Subcutaneous abdominal adipose tissue (tissue), 5 donors: ENCODE data around the gene NUDT14.

ENCODE experiments used
- H3K27ac ChIP-seq: one replicate; pipeline ENCODE4 v1.7.0; 2013; ENCODE audit warnings: low read depth, mild to moderate bottlenecking, inconsistent platforms, low read length, moderate library complexity
- H3K27me3 ChIP-seq, 5 donors: one replicate each; pipeline ENCODE4 v1.7.0; 2013; ENCODE audit warnings: low read length in 5 of 5, inconsistent platforms in 1 of 5; ENCODE audit not compliant: control insufficient read depth in 5 of 5, insufficient read depth in 4 of 5
- H3K36me3 ChIP-seq, 5 donors: one replicate each; pipeline ENCODE4 v1.7.0; 2013; ENCODE audit warnings: low read length in 5 of 5; ENCODE audit not compliant: control insufficient read depth in 5 of 5, insufficient read depth in 5 of 5
- H3K4me1 ChIP-seq, 5 donors: one replicate each; pipeline ENCODE4 v1.7.0; 2013; ENCODE audit warnings: low read length in 5 of 5, mild to moderate bottlenecking in 3 of 5, moderate library complexity in 1 of 5; ENCODE audit not compliant: control insufficient read depth in 5 of 5, insufficient read depth in 5 of 5
- H3K4me3 ChIP-seq, 5 donors: one replicate each; pipeline ENCODE4 v1.7.0; 2013; ENCODE audit warnings: low read length in 5 of 5, low read depth in 1 of 5
- H3K9ac ChIP-seq, 5 donors: one replicate each; pipeline ENCODE4 v1.7.0; 2013; ENCODE audit warnings: low read length in 5 of 5, mild to moderate bottlenecking in 4 of 5, moderate library complexity in 3 of 5
- H3K9me3 ChIP-seq, 5 donors: one replicate each; pipeline ENCODE4 v1.7.0; 2013; ENCODE audit warnings: low read length in 5 of 5; ENCODE audit not compliant: control insufficient read depth in 5 of 5
- donor health status: healthy.
- donor health status: healthy.
- donor health status: healthy.
- donor health status: healthy.
- donor health status: healthy.

Gene NUDT14

GRCh38 chr14:105143451-105144025, 37.6 kb downstream of the NUDT14 start:
- no peaks in the 10 kb centered on the region for H3K27me3 ChIP-seq
- peaks cover 3 to 21% (median 20%) of the 10 kb centered on the region in 5 donors for H3K9me3 ChIP-seq
- H3K4me1 ChIP-seq = no peaks in the 10 kb centered on the region
- no peak overlapping the region for H3K27ac ChIP-seq
- no peak overlapping the region for H3K4me3 ChIP-seq
- peaks cover 0 to 75% (median 59%) of the 10 kb centered on the region in 5 donors for H3K36me3 ChIP-seq
- no peak overlapping the region for H3K9ac ChIP-seq

GRCh38 chr14:105142651-105143450, 38.3 kb downstream of the NUDT14 start:
- H3K27ac ChIP-seq = no peak overlapping the region
- no peak overlapping the region for H3K9ac ChIP-seq
- no peak overlapping the region for H3K4me3 ChIP-seq
- H3K27me3 ChIP-seq = peaks cover 0 to 2% (median 0%) of the 10 kb centered on the region in 5 donors
- peaks cover 0 to 69% (median 54%) of the 10 kb centered on the region in 5 donors for H3K36me3 ChIP-seq
- no peaks in the 10 kb centered on the region for H3K4me1 ChIP-seq
- H3K9me3 ChIP-seq = peaks cover 3 to 21% (median 20%) of the 10 kb centered on the region in 5 donors

GRCh38 chr14:105141486-105142281, 39.4 kb downstream of the NUDT14 start:
- no peaks in the 10 kb centered on the region for H3K4me1 ChIP-seq
- H3K27ac ChIP-seq = no peak overlapping the region

GRCh38 chr14:105141026-105141425, 40.1 kb downstream of the NUDT14 start:
- peaks cover 3 to 21% (median 20%) of the 10 kb centered on the region in 5 donors for H3K9me3 ChIP-seq
- peaks cover 0 to 4% (median 0%) of the 10 kb centered on the region in 5 donors for H3K27me3 ChIP-seq
- no peak overlapping the region for H3K27ac ChIP-seq
- H3K9ac ChIP-seq = no peak overlapping the region
- no peaks in the 10 kb centered on the region for H3K4me1 ChIP-seq
- H3K4me3 ChIP-seq = no peak overlapping the region
- H3K36me3 ChIP-seq = peaks cover 0 to 53% (median 40%) of the 10 kb centered on the region in 5 donors

More at GRCh38 chr14:105141486-105142281, 39.4 kb downstream of the NUDT14 start:
- H3K36me3 ChIP-seq = peaks cover 0 to 59% (median 46%) of the 10 kb centered on the region in 5 donors
- H3K9me3 ChIP-seq = peaks cover 3 to 21% (median 20%) of the 10 kb centered on the region in 5 donors
- H3K4me3 ChIP-seq = no peak overlapping the region
- no peak overlapping the region for H3K9ac ChIP-seq
- H3K27me3 ChIP-seq = peaks cover 0 to 4% (median 0%) of the 10 kb centered on the region in 5 donors

GRCh38 chr14:105140581-105140980, 40.5 kb downstream of the NUDT14 start:
- Histone ChIP-seq H3K36me3 (peaks cover 0 to 48% (median 35%) of the 10 kb centered on the region in 5 donors), H3K9me3 (peaks cover 3 to 21% (median 20%) of the 10 kb centered on the region in 5 donors), H3K4me3 (no peak overlapping the region), H3K27ac (no peak overlapping the region), H3K4me1 (no peaks in the 10 kb centered on the region), H3K9ac (no peak overlapping the region), H3K27me3 (peaks cover 0 to 4% (median 0%) of the 10 kb centered on the region in 5 donors)

- H3K9me3 ChIP-seq = peaks cover 3 to 21% (median 20%) of the 10 kb centered on the region in 5 donors
- H3K27me3 ChIP-seq = peaks cover 0 to 5% (median 0%) of the 10 kb centered on the region in 5 donors
- no peak overlapping the region for H3K9ac ChIP-seq
Measured at GRCh38 chr14:105139831-105140239, 41.3 kb downstream of the NUDT14 start.

GRCh38 chr14:105139212-105139825, 41.8 kb downstream of the NUDT14 start:
- Histone ChIP-seq H3K4me1 (no peaks in the 10 kb centered on the region), H3K4me3 (peak overlapping the region in 1 of 5 donors; percentile 1), H3K9me3 (peaks cover 3 to 21% (median 20%) of the 10 kb centered on the region in 5 donors), H3K36me3 (peaks cover 0 to 36% (median 23%) of the 10 kb centered on the region in 5 donors), H3K27me3 (peaks cover 0 to 8% (median 0%) of the 10 kb centered on the region in 5 donors), H3K27ac (no peak overlapping the region), H3K9ac (no peak overlapping the region)

More at GRCh38 chr14:105139831-105140239, 41.3 kb downstream of the NUDT14 start:
- H3K27ac ChIP-seq = no peak overlapping the region
- peak overlapping the region in 1 of 5 donors; percentile 1 for H3K4me3 ChIP-seq
- peaks cover 0 to 41% (median 28%) of the 10 kb centered on the region in 5 donors for H3K36me3 ChIP-seq
- H3K4me1 ChIP-seq = no peaks in the 10 kb centered on the region

- Histone ChIP-seq H3K4me3 (no peak overlapping the region), H3K27me3 (peaks cover 0 to 8% (median 0%) of the 10 kb centered on the region in 5 donors), H3K27ac (no peak overlapping the region), H3K9me3 (peaks cover 3 to 21% (median 20%) of the 10 kb centered on the region in 5 donors), H3K4me1 (no peaks in the 10 kb centered on the region), H3K9ac (no peak overlapping the region), H3K36me3 (peaks cover 0 to 30% (median 19%) of the 10 kb centered on the region in 5 donors)
Measured at GRCh38 chr14:105138551-105139111, 42.5 kb downstream of the NUDT14 start.

GRCh38 chr14:105138021-105138541, 43.0 kb downstream of the NUDT14 start:
- H3K27me3 ChIP-seq = peaks cover 0 to 8% (median 0%) of the 10 kb centered on the region in 5 donors
- H3K9me3 ChIP-seq = peaks cover 3 to 21% (median 20%) of the 10 kb centered on the region in 5 donors
- H3K4me3 ChIP-seq = no peak overlapping the region
- H3K9ac ChIP-seq = no peak overlapping the region
- no peaks in the 10 kb centered on the region for H3K4me1 ChIP-seq
- H3K27ac ChIP-seq = no peak overlapping the region
- H3K36me3 ChIP-seq = peaks cover 0 to 27% (median 13%) of the 10 kb centered on the region in 5 donors
